Ureter (tissue), 1 donor: Measurements from ENCODE around the gene SEMA4C. TPM values are rescaled to one million over a fixed set of nuclear protein-coding genes. Genes with fewer than 3 reads are reported as not detected.
A peak's percentile ranks its signal among the peaks of the same experiment; 100 is the strongest.

Experiments used
- DNase-seq: peaks from one replicate; pipeline ENCODE4 v3.0.0-alpha.2; 2020; ENCODE audit warnings: low spot score
- total RNA-seq: library from RNA; stranded (reverse); gene quantifications from one replicate; pipeline ENCODE4 v1.2.4, GENCODE V29; 2023
- donor health status: DM: yes; HTN: yes; CAD: no.

SEMA4C gene
- total RNA-seq, 1 donor from 2014 or later, result 58.0 TPM

DNA sequence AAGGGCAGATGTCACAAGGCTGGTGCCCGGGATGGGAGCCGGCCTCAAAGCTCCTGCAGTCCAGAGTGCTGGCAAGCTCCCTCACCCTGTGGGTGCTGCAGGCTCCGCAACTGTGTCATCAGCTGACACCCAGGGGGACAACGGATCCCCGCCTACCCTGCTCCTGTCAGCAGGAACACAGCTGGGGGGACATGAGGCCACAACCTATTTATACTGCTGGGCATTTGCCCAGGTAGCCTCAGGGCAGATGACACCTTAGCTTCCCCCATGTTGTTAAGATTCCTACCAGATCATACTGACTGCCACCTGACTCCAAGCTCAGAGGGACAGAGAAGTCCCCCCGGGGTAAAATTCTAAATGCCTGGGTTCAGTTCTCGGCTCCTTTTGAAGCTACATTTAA lies 27.3 kb downstream of the SEMA4C start:
- no peak for DNase-seq

DNA sequence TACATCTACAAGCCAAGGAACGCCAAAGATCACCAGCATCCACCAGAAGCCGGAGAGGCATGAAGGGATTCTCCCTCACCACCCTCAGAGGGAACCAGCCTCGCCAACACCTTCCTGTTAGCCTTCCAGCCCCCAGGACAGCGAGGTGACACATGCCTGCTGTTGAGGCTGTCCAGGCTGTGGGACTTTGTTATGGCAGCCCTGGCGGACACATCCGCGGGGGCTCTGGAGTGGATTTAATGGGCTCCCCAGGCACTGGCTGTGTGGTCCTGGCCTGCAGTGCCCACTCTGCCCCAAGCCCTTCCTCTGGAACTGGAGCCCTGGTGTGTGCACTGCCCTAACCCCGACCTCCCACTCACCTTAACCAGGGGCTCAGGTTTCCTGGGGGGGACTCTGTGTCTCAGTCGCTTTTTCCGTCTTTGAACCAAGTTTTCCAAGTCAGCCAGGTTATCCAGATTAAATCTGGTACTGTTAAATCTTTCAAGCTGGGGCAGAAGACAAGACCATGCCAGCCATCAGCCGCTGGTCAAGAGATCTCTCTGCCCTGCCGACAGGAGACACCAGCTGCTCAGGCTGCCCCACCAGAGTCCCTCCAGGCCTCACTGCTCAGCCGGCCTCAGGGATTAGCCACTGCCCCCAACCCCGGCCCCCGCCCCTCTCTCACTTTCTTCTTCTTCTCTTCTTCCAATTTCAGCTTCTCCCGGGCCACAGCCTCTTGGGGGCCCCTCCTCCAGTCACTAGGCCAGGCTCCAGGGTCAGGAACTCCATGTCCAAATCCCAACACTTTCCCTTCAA lies 28.0 kb downstream of the SEMA4C start:
- DNase-seq, result no peak

DNA sequence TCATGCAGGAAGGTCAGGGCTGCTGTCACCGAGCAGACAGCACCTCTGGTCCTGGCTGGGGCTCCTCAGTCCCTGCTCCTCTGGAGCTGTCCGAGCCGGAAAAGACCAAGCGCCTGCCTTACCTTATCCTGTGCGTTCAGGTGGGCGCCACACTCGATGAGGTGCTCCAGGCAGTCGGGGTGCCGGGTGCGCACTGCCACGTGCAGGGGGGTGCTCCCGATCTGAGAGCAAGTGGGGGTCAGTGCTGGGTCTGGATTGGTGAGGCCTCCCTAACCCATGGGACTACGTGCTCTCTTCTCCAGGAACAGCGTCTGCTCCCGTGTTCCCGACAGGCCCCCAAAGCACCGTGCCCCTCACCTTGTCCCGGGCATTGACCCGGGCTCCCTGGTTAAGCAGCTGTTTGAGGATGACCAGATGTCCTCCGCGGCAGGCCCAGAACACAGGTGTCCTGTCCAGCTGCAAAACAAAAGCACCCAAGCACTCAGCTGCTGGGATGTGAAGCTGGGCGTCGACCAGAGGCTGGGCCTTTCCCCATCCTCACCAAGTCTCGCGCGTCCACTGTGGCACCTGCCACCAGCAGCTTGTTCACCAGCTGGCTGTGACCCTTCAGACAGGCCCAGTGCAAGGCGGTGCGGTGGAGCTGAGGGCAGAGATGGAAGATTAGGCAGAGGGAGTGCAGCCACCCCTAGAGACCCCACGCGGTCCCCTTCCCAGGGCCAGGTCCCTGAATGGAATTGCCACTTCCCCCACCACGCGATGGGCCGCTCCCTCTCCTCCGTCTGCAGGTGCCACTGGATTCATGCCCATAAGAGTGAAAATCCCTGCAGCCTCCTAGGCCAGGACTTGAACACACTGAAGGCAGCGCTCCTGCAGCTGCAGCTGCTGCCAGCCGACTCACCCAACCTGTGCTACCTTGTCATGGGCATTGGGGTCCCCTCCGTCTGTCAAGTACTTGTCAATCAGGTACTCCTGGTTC lies 29.7 kb downstream of the SEMA4C start:
- no peak for DNase-seq

DNA sequence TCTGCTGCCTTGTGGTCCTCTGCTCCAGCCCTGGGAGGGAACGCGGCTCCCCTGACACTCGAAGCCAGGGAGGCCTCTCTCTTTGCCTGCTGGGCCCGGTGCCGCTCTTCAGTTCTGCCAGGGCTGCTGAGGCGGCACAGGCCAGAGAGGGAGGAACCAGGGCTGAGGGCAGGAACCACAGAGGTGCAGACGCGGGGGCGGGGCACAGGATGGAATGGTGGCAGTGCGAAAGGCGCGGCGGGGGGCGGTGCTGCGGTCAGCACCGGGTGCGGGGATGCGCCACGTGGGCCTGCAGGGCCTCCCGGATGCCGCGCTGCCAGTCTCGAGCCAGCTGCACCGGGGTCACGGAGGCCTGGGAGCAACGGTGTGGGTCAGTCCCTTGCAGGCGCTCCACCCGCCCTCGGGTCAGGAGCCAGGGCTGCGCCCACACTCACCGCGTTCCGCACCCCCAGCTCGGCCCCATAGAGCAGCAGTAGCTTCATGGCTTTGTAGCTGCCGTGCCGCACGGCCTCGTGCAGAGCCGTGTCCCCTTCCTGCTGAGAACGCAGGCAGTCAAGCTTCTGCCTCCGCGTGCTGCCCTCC lies 30.5 kb downstream of the SEMA4C start:
- DNase-seq, result peak; percentile 76

DNA sequence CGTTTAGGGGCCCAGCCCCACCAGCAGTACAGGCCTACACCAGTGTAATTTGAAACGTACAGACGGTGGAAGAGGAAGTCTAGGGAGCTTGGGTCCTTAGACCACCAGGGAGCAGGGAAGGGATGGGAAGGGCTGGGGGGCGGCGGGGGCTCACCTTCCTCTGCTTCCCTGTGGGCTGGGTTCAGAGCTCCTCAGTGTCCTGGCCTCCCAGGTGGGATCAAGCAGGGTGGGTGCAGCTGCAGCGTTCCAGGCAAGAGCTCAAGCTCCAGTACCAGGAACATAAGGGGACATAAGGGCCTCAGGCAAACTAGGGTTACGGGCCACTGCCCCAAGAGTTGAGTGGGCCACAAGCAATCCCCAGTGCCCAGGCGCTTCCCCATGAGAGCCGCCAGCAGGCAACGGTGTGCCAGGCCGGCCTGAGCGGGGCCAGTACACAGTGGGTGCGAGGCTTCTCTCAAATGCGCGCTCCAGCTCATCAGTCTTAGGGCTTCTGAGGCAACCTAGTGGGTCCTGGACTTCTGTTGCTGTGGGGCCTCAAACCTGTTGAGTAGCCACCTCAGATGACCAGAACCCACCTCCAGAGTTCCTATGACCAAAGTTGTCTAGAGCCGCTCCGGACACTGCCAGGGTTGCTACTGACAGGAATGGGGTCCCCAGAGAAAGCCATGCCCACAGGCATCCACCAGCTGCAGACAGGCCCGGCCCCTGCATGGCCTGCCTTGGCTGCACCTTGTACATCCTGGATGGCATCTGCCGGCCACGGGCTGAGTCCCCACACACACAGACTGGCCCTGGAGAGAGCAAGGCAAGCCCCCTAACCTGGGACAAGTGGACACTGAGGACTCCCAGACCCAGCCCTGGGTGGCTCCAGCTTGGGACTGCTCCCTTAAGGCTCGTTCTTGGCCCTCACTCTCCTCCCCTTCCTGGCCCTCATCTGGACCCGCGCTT lies 31.3 kb downstream of the SEMA4C start:
- no peak for DNase-seq

DNA sequence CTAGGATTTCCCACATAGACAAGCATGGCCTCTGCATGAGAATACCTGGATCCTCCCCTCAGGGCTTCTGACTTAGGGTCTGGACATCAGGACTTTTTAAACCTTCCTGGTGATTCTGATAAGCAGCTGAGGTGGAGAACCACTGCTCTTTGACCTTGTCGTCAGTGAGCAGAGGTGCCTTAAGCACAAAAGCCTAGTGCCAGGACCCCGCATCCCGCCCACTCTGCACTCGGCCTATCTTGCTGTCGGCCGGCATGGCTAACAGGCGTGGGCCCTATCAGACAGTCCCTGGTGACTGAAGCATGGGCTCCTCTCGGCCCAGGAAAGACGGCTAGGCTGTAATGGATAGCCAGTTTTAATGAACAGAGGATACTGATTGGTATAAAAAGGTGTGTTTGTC lies 32.3 kb downstream of the SEMA4C start:
- no peak for DNase-seq

DNA sequence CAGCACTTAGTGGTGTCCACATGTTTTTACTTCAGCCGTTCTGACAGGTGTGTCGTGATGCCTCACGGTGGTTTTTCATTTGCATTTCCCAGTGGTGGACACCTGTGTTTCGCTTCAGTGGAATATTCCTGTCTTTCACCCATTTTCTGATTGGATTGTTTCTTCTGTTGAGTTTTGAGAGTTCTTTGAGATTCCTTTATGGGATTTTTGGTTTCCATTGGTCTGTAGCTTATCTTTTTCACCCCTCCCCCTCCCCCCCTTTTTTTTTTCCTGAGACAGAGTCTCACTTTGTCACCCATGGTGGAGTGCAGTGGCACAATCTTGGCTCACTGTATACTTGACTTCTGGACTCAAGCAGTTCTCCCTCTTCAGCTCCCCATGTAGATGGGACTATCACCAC lies 34.0 kb downstream of the SEMA4C start:
- no peak for DNase-seq

DNA sequence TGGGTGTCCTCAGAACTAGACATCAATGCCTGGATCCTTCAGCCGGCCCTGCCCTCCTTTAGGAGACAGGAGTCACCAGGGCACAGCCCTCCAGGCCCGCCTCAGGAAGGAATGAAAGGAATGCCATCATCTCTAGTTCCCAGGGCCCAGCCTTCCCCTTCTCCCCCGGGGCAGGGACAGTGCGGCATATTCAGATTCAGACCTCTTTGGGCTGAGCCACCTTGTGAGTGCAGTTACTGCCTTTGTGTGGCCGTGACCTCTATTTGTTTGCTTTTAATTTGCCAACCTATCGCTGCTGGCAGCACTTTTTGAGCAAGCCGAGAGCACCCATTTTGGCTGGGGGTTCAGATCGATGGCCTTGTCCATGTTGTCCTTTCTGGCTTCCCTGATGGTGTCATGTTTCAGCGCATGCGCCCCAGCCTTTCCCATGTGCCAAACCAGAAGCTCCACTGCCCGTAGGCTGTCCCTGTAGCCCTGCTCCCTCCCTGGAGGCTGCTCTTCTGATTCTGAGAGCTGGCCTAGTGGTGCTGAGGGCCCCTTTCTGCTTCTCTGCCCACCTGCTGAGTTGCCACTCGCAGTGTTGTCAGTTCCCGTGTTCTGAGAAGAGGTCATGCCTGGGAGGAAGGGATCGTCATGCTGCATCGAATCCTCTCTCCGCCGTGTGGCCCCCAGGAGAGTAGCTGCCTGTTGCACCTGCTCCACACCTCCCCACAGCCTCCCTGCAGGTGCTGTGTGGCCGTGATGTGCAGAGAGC lies 36.9 kb downstream of the SEMA4C start:
- no peak for DNase-seq

DNA sequence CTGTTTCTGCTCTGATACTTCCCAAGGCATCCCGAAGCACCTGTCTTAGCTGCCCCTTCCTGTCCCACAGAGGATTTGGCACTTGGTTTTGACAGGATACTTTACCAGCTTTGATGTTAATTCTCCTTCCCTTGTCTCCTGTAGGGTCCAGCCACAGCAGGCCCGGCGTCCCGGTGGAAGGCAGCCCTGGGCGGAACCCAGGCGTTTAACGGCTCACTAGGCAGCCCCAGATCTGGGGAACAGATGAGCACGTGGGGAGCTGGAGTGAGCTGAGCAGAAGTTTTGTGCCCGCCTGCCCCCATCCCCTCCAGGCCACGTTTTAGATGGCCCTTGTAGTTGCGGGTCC lies 37.5 kb downstream of the SEMA4C start:
- no peak for DNase-seq

DNA sequence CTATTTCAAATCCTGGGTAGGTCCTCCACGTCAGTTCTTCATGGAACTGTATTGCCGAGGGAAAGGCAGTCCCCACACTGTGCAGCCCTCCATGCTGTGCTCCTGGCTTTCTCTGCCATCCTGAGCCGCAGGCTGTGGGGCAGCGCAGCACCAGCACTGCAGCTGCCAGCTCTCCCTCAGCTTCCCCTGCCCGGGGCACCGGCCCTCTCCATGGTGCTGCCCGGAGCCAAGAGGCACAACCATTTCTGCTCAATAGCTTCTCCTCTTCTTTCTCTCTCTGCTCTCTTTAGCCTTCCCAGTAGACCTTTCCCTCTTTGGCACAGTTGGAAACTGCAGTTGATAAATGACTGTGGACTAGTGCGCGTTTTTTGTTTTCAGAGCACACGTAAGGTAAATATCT lies 38.2 kb downstream of the SEMA4C start:
- DNase-seq, result no peak

DNA sequence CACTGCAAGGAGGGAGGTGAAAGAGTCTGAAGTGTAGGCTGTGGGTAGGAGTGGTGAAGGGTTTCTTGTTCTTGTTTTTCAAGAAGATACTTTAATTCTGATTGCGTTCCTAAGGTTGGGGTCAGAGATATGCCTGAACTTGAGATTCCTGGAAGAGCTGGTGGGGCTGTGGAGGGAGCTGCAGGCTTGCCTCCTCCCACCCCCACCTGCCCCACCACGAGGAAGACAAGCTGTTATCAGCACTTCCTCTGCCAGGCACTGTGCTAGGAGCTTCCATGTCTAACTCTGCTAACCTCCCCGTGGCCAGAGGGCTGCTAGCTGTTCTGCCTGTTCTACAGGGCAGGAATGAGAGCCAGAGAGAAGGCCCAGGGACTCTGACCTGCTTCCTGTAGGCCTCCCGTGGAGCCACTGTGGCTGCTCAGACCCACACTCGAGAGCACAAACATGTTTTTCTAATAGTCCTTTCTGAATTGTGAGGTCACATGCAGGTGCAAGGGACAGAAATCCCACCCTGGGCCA lies 39.8 kb downstream of the SEMA4C start:
- no peak for DNase-seq

DNA sequence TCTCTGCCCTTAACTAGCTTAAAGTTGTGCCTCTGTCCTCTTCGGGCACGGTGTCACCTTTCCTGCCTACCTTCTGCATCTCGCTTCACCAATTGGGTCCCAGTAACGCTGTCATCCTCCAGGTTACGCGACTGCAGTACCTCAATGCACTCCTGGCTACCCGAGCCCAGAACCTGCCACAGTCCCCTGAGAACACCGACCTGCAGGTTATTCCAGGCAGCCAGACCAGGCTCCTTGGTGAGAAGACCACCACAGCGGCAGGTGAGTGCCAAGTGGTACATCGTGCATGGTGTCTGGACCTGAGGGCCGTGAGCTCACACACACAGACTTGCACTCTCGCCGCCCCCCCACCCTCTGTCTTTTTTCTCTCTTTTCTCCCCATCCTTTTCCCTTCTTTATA lies 41.0 kb downstream of the SEMA4C start:
- no peak for DNase-seq

DNA sequence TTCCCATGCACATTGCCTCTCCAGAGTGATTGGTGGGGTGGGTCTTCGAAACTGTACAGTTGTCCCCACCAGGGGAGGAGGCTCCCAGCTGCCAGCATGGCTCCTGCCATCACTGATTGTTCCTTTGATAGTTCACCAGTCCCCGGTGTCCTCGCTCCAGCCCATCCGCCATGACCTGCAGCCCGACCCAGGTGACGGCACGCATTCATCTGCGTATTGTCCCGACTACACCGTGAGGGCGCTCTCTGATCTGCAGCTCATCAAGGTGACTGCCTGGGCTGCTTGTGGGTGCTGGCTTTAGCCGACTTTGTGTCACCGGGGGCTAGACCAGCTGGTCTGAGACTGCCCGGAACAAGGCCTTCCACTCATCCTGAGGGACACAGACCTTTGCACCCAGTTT lies 41.4 kb downstream of the SEMA4C start:
- no peak for DNase-seq

DNA sequence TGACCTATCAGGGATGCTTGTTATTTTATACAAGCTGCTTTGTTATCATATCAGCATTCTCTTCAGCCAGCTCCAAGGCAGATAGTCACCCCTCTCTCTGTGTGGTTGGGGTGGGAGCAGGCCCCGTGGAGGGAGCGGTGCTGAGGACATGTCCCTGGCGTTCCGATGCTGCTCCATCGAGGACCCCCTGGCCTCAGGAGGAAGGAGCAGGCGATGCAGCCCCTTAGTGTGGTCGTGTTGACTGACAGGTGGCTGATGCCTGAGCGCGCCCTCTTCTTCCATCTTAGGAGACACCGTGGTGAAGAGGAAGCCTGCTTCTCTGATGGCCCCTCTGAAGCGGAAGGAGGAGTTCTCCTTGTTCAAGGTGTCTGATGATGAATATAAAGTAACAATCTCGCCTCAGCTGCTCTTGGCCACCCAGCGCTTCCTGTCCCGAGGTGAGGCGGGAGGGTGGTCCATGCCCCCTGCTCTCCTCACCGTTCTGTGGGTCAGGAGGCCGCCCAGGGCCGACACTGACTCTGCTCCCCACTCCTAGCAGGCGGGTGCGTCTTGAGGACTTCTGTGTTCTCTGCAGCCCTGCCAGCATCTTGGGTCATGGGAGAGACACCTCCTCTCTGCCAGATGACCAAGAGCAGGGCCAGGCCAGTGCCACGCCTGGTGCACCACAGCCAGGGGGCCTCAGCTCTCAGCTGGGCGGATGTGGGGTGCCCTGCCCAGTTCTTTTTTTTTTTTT lies 43.2 kb downstream of the SEMA4C start:
- no peak for DNase-seq

DNA sequence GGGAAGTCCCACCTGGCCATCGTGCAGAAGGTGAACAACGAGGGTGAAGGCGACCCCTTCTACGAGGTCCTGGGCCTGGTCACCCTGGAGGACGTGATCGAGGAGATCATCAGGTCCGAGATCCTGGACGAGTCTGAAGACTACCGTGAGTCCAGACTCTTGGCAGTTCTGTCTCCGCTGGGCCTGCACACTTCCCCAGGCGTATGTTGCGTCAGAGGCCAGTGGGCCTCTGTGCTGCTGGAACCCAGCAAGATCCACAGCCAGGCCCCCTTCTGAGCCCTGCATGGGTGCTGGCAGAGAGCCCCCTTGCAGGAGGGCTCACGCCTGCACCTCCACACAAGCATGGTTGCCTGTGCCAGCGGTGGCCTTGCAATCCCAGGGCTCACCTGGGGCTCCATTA lies 44.8 kb downstream of the SEMA4C start:
- DNase-seq, result no peak

DNA sequence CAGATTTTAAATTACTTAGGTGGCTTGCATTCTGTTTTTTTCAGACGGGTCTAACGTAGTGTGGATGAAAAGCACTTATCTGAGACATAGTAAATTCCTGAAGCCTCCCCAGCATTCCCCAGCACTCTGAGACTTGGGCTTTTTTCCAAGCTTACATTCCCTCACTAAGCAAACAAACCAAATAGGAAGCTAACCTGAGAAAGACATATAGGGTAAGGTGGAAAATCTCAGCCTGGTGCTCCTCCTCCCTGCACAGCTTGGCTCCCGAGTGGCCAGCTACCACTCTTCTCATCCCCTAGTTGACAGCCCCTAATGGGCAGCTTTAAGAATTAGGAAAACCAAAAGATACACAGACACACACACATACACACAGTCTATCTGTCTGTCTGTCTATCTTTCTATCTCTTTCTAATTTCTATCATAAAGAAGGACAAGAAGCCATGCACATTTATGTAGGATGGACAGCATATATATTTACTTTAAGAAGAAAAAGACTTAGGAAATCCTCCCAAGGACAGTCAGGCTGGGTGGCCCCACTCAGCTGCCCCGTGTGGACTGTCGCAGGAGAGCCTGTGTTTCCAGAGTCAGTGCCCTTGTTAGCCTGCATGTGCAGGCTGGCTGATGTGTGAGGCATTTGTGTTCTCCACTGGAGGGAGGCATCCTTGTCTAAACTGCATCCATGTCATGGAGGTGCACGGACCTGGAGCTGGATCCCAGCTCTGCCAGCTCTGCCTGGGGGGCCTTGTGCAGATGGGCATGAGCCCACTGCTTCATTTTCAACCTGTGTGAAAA lies 45.6 kb downstream of the SEMA4C start:
- DNase-seq, result no peak

DNA sequence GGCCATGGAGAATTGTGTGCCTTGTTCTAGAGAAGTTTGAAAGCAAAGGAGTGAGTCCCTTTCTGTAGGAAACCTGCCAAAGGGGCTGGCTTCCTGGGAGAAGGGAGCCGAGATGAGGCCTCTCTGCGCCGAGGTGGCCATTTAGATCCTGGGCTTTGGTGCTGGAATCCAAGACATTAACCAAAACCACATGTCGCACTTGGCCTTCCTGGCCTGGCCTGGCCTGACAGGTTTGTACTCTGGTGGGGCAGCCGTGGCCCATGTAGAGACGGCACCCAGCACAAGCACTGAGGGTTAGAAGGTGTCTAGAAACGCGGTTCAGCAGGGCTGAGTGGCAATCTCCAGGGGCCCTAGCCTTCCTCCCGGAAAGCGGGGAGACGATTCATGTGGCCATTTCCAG lies 46.7 kb downstream of the SEMA4C start:
- no peak for DNase-seq

DNA sequence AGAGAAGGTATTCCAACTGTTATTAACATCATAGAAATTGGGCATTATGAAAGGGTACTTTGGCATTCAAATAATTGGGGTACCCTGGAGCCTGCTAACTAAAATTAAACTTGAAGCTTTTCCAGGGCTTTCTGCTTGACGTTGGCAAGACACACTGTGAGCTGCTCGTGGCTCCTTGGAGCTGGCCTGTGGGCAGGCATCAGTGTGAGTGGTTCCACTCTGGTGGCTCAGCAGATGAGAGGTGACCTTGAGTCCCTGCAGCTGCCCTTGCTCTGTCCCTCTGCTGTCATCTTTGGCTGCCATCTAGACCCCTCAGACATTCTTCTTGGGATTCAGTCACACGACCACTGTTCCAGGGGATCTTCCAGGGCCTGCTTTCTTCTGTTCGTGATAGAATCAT lies 47.1 kb downstream of the SEMA4C start:
- DNase-seq, result no peak

DNA sequence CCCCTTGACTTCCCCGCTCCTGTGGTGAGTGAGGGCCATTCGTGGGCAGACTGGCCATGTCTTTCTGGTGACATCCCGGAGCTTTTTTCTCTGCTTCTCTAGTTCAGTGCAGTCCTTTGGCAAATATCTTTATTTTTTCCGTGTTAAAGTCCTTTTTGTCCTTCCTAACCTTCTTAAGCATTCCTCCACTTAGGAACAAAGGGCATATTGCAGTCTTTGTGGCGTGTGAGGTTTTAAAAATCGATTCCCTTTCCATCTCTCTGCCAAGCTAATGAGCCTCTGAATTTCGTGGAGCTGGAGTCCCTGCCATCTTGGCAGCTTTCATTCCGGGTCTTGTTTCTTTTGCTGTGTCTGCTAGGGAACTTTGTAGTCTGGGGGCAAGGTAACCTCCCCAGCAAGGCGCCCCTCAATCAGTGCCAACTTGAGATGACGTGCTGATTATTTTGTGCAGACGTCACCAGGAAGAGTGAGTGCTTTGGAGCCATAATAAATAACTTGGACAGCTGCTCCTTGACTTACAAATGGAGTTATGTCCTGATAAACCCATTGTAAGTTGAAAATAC lies 48.7 kb downstream of the SEMA4C start:
- DNase-seq, result no peak
